GM19193 (cell line): ENCODE measurements around the gene SLC9A2.

Experiments used
- POLR2A ChIP-seq: IDR thresholded peaks from 4 replicates; pipeline ENCODE4 v1.6.1; 2011; ENCODE audit not compliant: insufficient read depth, insufficient read length; ENCODE audit errors: extremely low read depth

The SLC9A2 gene

DNA sequence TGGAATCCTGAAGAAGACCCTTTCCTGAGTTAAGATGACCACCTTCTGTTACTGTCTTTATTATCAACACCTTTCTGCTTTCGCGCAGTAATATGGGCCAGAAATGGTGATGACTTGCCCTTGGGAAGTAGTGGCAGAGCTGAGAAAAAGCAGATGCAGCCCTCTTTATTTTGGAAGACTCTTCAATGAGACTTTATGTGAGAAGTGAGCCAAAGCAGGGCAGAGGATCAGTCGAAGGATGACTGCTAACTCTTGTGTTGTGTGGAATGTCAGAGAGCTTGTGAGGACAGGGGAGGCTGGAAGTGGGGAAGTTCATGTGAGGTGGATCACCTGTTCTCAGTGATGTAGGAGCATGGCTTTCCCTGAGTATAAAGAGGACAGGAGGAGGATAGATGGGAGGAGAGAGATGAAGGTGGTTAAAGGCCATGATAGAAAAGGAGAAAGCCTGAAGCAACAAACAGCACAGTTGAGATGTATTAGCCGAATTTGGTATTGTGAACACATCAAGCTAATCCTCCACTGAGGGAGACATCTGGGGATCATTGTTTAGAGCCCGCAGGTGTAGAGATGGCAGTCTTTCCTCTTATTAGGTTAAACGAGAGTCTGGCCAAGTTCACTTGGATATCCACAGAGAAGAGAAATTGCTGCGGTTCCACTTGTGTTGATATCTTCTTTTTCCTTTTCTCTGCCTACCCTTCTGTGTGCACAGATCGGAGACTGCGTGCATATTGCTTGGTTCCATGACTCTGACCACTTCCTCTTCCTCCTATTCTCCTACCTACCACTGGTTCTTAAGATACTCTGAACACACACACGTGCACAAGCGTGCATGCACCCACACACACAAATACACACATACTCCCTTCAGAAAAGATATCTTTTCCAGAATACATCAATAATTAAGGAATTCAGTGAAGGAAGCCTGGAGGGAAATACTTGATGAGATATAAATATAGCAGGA, 67.4 kb downstream of the SLC9A2 start:
- no peak for TF ChIP-seq POLR2A

DNA sequence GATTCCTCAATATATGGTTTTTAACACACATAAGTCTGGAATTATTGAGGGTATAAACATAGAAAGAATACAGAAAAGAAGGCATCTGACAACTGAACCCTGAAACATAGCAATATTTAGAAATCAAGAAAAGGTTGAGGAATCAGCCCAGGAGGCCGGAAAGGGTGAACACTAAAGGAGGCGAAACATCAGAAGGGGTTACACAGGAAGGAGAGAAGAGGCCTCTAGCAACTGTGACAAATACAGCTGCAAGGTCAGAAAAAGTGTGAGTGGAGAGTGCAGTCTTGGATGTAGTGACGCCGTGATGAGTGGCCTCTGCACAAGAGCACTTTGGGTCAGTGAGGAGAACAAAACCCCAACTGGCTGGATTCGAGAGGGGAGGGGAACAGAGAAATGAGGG, 70.7 kb downstream of the SLC9A2 start:
- no peak for TF ChIP-seq POLR2A

DNA sequence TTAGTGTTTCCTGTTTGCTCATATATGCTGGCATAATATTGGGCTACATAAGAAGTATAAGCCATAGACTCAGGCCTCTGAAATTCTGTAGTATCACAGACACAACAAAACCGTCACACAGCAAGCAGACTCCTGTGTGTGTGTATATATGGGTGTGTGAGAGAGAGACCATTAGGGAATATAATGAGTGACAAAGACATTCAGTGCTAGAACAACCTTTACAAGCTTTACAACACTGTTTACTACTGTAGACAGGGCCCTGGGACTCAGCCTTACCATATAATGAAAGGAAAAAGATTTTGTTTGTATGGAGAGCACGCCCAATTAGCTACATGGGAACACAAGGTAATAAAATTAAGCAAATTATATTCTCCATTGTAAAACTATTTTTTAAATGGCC, 77.1 kb downstream of the SLC9A2 start:
- no peak for TF ChIP-seq POLR2A

DNA sequence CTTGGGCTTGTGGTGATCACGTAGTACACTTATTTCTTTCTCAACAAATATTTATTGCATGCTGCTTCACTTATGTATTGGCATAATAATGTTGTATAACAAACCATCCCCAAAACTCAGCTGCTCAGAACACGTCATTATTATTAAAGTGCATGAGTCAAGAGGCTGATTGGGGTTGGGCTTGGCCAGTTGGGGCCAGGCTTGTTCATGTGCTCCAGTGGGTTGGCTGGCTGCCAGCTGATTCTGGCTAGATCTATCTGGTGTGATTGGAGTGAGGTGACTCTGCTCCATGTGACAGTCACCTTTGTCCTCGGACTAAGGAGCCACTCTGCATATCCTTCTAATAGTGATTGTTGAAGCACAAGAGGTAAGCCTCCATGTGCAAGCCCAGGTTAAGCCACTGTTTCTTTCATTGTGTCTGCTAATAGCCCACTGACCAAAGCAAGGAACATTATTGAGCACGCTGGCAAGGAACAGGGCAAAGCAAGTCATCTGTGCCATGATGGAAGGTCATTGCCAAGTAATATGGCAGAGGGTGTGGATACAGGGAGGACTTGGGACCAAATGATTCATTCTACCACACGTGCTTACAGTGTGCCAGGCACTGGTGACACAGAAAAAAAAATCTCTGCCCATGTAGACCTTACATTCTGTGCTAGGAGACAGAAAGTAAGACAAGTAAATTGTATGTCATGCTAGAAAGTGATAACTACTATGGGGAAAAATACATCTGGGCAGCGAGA, 79.2 kb downstream of the SLC9A2 start:
- TF ChIP-seq POLR2A: no peak

DNA sequence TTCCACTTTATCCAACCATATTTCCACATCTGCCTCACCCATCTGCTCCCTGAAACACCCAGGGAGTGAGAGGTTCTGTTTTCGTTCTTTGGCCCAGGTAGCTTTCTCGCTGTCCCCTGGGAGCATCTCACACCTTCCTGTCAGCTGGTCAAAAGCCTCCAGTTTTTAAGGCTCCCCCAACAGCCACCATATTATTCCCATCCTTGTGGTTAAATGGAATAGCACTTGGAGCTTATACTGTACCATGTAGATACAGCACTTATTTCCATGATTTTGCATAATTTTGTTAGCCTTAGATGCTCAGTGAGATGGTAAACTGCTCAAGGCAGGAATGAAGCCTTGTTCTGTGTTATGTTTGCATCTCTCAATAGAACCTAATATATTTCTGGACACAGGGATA, 84.0 kb downstream of the SLC9A2 start:
- no peak for TF ChIP-seq POLR2A

DNA sequence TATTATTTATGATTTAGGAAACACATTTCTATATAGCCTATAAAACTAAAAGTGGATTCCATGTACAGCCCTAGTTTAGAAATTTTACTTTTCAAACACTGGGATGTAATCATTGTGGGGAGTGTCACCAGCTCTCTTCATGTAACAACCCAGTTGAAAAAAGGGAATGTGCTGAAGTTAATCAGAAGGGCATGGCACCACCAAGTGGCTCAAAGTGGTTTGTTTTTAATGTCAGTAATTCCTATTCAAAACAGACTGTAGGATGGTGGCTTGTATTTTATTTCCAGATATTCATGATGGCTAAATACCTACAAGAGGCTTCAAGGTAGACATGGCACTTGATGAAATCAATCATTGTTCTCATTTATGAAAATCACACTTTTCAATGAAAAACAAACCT, 84.4 kb downstream of the SLC9A2 start:
- TF ChIP-seq POLR2A: no peak

DNA sequence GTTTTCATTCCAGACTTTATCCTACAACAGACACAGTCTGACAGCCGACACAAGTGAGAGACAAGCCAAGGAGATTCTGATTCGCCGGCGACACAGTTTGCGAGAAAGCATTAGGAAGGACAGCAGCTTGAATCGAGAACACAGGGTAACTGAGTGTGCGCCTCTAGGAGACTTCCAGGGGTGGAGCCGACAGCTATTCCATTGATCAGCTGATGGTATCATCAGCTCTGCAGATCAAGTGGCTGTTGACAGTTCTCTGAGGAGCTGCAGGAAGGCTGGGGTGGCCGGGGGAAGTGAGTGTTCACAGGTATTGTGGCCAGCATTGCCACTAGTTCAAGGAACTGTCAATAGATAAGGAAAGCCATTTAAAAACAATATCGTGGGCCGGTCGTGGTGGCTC, 85.2 kb downstream of the SLC9A2 start:
- no peak for TF ChIP-seq POLR2A

DNA sequence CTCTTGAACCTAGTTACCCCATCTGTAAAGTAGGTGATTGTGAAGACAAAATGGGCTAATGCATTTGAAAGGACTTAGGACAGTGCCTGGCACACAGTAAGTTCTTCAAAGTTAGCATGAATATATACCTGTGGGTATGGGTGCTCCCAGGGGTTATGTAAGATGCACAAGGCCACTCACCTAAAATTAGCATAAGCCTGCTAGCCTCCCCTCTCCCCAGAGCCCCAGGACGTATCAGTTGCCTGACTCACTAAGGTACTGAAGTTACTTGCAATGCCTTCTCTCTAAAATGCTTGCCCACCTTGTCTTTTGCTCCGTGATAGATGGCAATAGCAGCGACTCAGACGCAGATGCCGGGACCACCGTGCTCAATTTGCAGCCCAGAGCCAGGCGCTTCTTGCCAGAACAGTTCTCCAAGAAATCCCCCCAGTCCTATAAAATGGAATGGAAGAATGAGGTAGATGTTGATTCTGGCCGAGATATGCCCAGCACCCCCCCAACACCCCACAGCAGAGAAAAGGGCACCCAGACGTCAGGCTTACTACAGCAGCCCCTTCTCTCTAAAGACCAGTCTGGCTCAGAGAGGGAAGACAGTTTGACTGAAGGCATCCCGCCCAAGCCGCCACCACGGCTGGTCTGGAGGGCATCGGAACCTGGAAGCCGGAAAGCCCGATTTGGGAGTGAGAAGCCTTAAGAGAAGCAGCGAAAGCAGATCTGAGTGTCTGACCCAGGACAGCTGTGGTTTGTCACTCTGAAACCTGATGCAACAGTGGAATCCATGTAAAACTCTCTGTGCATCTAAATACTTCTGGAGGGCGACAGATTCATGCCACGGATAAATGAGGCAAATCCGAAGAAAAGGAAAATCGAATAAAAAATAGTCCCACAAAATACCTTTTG, 88.7 kb downstream of the SLC9A2 start:
- no peak for TF ChIP-seq POLR2A

DNA sequence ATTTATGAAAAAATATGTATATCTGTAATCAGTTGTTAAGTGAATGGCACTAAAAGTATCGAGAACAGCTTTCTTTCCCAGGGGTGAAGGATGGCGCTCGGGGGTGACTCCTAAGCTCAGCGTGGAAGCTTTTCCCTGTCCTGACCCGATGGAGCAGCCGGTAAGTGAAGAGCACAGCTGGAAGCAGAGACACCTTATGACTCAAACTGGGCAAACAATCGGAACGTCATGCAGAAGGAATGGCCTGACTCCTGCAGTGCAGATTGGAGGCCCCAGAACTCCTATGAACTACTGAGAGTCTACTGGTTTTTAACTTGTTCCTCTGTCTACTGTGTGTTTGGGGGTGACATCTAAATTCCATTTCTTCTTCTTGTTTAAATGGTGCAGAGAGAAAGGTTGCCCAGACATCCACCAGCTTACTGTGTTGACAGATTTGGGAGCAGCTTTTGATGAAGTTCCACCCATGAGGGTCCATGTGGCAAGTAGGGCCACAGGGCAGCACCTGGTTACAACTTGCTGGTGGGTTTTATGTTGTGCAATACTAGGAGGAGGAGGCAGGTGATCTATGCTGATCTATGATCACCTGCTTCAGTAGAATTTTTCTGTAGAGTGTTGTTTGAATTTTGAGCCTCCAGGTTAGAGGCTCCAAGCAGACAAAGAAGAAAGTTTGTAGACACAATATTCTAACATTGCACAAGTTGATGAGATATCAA, 89.7 kb downstream of the SLC9A2 start:
- no peak for TF ChIP-seq POLR2A

DNA sequence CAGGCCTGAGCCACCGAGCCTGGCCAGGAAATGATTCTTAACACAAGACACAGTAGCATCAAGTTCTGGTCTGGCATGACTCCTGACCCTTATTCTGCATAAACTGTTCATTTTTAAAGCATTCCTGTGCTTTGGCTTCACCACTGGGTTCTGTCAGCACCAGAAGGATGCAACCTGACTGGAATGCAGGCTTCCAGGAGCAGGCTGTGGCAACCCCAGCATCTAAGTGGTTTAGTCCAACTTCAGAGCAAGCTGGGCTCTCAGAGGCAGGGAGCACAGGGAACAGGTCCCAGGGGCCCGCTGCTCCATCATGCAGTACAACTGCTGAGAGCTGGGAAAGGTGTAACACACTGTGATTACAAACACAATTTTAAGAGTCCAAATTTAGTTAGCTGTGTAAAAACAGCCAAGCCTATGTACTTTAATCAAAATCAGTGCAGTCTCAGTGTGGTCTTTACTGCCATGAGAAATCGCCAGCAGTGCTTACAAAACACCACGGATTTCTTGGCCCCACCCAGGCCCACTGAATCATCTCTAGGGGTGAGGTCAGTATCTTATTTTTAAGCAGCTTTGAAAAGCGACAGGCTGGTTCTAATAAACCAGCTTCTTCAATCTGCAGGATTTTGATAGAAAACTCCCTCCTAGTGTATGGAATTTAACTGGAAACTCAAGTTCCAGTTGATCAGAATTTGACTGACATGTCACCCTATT, 98.1 kb downstream of the SLC9A2 start:
- no peak for TF ChIP-seq POLR2A

DNA sequence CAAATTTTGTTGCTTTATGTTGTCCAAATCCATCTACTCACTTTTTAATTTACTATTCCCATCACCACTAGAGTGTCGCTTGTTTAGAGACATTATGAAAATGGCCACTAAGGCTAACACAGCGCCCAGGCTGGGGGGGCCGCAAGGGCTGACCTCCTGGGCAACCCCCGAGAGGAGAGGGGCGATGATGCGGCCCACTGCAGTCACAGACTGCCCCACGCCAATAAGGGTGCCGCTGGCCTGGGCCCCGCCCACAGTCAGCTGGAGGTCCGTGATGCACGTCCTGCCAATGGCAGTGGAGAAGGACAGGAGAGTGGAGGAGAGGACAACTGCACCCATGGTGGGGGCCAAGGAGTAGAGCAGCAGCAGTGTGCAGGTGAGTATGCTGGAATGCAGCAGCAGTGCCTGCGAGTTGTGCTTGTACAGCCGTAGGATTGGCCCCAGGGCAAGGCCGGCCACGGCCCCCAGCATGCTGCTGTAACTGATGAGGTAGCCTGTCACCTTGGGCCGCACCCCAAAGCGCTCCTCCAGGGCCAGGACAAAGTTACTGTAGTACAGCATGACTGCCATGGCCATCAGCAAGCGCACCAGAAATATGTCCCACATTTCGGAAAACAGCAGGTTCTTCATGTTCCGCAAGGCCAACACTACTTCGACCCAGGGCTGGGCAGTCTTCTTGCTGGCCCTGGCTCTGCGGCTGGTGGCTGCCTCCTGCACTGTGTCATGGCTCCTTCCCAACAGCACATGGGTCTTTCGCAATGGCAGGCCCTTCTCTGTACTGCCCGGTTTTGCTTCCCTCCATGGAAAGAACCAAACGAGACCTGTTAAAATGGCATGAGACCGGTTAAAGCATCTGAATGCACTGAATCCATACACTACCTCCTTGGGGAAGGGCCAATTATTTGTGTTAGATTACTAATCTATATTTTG, 99.3 kb downstream of the SLC9A2 start:
- TF ChIP-seq POLR2A: no peak

DNA sequence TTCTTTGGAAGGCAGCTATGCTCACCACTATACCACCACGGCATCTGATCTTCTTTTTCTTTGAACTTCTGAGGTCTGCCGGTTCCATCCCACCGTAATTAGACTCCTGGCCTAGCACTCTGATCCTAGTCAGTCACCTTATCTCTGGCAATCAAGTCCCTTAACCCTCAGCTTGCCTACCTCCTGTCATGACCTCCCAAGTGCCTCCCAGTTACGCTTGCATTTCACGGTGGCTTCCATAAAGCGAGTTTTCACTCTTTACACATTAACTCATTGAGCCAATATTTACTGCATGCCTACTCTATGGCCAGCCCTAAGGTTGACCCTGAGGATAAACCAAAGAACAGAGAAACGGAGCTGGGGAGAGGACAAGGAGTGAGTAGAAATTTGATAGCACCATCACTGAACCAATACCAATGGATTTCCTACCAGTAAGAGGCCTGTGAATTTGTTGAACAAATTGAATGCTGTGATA, 104.7 kb downstream of the SLC9A2 start:
- no peak for TF ChIP-seq POLR2A
